ENCODE results near the gene ACSM4. TPM values are rescaled to one million over a fixed set of nuclear protein-coding genes. Genes with fewer than 3 reads are reported as not detected.

Gene ACSM4
- total RNA-seq, 4 donors from 2014 or later: not detected

DNA sequence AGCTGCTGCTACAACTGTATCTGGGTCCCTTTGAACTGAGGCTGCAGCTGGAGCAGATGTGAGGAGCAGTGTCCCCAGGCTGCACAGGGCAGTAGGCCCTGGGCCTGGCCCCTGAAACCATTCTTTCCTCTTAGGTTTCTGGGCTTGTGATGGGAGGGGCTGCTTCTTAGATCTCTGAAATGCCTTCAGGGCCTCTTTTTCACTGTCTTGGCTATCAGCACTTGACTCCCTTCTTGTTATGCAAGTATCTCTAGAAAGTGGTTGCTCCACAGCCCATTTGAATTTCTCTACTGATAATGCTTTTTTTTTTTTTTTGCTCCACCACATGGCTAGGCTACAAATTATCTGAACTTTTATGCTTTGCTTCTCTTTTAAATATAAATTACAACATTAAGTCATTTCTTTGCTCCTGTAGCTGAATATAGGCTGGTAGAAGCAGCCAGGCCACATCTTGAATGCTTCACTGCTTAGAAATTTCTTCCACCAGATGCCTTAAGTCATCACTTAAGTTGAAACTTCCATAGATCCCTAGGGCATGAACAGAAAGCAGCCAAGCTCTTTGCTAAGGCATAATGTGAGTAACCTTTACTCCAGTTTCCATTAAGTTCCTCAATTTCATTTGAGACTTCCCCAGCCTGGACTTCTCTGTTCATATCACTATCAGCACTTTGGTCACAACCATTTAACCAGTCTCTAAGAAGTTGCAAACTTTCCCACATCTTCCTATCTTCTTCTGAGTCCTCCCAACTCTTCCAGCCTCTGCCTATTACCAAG is 41.1 kb downstream of the ACSM4 start:
- Histone ChIP-seq H3K36me3 (no peaks in the 10 kb centered on the region), H3K27me3 (no peaks in the 10 kb centered on the region), H3K9me3 (peaks cover 0 to 18% (median 13%) of the 10 kb centered on the region in 4 donors), H3K4me3 (no peak overlapping the region), H3K27ac (replicated peaks in 1 of 4) (no peak overlapping the region), H3K4me1 (no peaks in the 10 kb centered on the region)
- DNase-seq (ENCODE audit: extremely low spot score): no peak
- intact Hi-C loops (cut with DNase I): no loop called here
- TF ChIP-seq, protein P1, sequence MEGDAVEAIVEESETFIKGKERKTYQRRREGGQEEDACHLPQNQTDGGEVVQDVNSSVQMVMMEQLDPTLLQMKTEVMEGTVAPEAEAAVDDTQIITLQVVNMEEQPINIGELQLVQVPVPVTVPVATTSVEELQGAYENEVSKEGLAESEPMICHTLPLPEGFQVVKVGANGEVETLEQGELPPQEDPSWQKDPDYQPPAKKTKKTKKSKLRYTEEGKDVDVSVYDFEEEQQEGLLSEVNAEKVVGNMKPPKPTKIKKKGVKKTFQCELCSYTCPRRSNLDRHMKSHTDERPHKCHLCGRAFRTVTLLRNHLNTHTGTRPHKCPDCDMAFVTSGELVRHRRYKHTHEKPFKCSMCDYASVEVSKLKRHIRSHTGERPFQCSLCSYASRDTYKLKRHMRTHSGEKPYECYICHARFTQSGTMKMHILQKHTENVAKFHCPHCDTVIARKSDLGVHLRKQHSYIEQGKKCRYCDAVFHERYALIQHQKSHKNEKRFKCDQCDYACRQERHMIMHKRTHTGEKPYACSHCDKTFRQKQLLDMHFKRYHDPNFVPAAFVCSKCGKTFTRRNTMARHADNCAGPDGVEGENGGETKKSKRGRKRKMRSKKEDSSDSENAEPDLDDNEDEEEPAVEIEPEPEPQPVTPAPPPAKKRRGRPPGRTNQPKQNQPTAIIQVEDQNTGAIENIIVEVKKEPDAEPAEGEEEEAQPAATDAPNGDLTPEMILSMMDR (IDR thresholded peaks at IDR 0.05): no peak
- TF ChIP-seq EP300 (IDR thresholded peaks at IDR 0.05) (no peak), POLR2AphosphoS5 (IDR thresholded peaks at IDR 0.05) (no peak), POLR2A (IDR thresholded peaks at IDR 0.05; ENCODE audit: low read depth) (no peak)

DNA sequence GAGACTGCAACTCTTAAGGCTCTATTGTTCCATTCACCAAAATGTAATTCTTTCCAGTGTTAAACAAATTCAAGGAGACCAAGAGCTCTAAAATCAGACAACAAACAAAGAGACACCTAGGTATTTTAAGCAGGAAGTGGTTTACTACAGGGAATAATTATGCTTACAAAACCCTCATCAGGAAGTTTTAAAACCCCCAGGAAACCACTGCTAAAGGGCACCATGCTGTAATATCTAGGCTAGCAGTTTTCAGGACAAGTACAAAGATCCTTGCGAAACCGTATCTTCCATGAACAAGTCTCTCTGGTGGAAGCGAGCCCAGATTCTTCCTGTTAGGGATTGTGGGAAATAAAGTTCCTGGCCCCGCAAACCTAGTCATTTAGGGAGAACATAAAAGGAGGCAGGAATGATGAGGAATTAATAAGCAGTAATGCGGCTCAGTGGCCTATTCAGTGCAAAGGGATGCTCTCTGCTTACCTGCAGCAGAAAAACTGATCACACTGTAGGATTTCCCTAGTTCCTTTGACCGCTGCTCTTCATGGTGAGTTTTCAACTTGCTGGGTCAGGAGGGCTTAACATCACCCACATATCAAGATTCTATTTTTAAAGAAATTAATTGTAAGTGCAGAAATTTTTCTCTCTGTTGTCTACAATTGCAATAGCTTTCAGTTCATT is 42.8 kb downstream of the ACSM4 start:
- Histone ChIP-seq H3K4me1 (no peaks in the 10 kb centered on the region), H3K4me3 (no peak overlapping the region), H3K36me3 (no peaks in the 10 kb centered on the region), H3K9me3 (peaks cover 0 to 18% (median 13%) of the 10 kb centered on the region in 4 donors), H3K27me3 (no peaks in the 10 kb centered on the region), H3K27ac (replicated peaks in 1 of 4) (no peak overlapping the region)
- DNase-seq (ENCODE audit: extremely low spot score): no peak
- intact Hi-C loops (cut with DNase I): no loop called here
- WGBS: 88% methylated on average over 6 of the region's 6 CpGs
- TF ChIP-seq POLR2AphosphoS5 (IDR thresholded peaks at IDR 0.05) (no peak), POLR2A (IDR thresholded peaks at IDR 0.05; ENCODE audit: low read depth) (no peak), EP300 (IDR thresholded peaks at IDR 0.05) (no peak)
- TF ChIP-seq, protein P1 (IDR thresholded peaks at IDR 0.05): no peak

DNA sequence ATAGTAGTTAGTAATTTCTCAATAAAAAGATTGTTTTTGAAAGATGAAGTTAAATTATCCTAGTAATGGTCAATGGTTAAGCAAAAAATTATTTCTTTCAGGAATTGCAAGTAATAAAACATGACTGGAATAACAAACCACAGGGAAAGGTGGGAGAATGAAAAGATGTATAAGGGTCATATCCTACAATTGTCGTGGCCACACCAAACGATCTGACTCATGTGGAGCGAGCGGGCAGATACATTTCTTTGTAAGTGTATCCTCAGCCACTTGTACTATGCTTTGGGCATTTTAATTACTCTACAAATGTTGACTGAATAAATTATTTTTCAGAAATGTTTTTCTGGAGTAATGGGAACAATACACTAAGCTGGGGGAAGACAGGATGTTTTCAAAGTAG is 45.5 kb downstream of the ACSM4 start:
- intact Hi-C loops (cut with DNase I): no loop called here

DNA sequence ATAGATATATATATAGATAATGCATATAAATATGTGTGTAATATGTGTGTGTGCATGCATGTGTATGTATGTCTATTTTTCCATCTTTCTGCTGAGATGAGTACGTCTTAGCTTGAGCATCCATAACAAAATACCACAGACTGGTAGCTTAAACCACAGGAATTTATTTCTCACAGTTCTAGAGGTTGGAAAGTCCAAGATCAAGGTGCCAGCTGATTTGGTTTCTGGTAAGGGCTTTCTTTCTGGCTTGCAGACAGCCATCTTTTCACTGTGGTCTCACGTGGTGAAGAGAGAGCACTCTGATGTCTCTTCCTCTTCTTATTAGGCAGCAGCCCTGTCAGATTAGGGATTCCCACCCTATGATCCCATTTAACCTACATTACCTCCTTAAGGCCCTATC is 47.3 kb downstream of the ACSM4 start:
- TF ChIP-seq, protein P1 (IDR thresholded peaks at IDR 0.05): no peak
- no peak for TF ChIP-seq POLR2A (IDR thresholded peaks at IDR 0.05; ENCODE audit: low read depth)
- H3K4me3 ChIP-seq: no peak overlapping the region
- 52% methylated on average over 2 of the region's 2 CpGs for WGBS
- no peaks in the 10 kb centered on the region for H3K27me3 ChIP-seq
- no peak overlapping the region for H3K27ac ChIP-seq (replicated peaks in 1 of 4)
- no peaks in the 10 kb centered on the region for H3K9me3 ChIP-seq
- no peaks in the 10 kb centered on the region for H3K4me1 ChIP-seq
- intact Hi-C loops (cut with DNase I): no loop called here
- no peaks in the 10 kb centered on the region for H3K36me3 ChIP-seq
- DNase-seq (ENCODE audit: extremely low spot score): no peak

More for the DNA sequence above, 45.5 kb downstream of the ACSM4 start:
- Histone ChIP-seq H3K36me3 (no peaks in the 10 kb centered on the region), H3K27me3 (no peaks in the 10 kb centered on the region), H3K4me1 (no peaks in the 10 kb centered on the region), H3K27ac (replicated peaks in 1 of 4) (no peak overlapping the region), H3K4me3 (no peak overlapping the region), H3K9me3 (peaks cover 0 to 14% (median 8%) of the 10 kb centered on the region in 4 donors)
- no peak for DNase-seq (ENCODE audit: extremely low spot score)
- 69% methylated on average over 4 of the region's 4 CpGs for WGBS
- no peak for TF ChIP-seq POLR2A (IDR thresholded peaks at IDR 0.05; ENCODE audit: low read depth)
- TF ChIP-seq POLR2AphosphoS5 (IDR thresholded peaks at IDR 0.05): no peak
- TF ChIP-seq EP300 (IDR thresholded peaks at IDR 0.05): no peak
- TF ChIP-seq, protein P1 (IDR thresholded peaks at IDR 0.05): no peak

Measured in esophagus muscularis mucosa (tissue), 4 donors.